Measurements from ENCODE around the gene HSPB8.

- no peak for TF ChIP-seq CTCF (IDR thresholded peaks at IDR 0.05)
- no peak for TF ChIP-seq POLR2AphosphoS5 (IDR thresholded peaks at IDR 0.05)
Measured at GRCh38 chr12:119177724-119178380, 879 bp upstream of the HSPB8 start.
